HG03135 (cell line): ENCODE results near the gene DLG1.
"Not testable (repeated sequence)": the region's sequence is repeated elsewhere in the genome, so short reads cannot be mapped to it uniquely, and the experiment has no call there.

Source experiments
- ATAC-seq: cut with Tn5 transposase; IDR thresholded peaks from one replicate; pipeline ENCODE4 v1.9.1; 2021; ENCODE audit warnings: mild to moderate bottlenecking, moderate library complexity; ENCODE audit not compliant: unreplicated experiment

The DLG1 gene

DNA sequence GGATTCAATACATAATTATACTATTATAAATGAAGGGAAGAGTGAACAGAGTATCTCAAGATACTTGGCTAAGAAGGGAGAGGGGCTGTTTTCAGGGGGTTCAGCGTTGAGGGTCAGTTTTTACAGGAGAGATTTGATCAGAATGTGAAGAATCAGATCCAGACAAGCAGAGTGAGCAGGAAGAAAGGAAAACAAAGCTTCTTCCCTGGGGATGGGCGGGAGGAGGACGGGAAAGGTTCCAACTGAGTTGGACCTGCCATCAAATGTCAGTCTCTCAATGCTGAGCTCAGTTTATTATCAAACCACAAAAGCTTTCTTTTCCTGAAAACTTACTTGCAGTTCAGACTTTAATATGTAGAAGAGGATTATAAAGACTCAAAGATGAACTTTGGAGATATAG lies 262.8 kb downstream of the DLG1 start:
- no peak for ATAC-seq

GRCh38 chr3:197034778-197035177 lies 263.6 kb downstream of the DLG1 start:
- ATAC-seq = not testable (repeated sequence)

DNA sequence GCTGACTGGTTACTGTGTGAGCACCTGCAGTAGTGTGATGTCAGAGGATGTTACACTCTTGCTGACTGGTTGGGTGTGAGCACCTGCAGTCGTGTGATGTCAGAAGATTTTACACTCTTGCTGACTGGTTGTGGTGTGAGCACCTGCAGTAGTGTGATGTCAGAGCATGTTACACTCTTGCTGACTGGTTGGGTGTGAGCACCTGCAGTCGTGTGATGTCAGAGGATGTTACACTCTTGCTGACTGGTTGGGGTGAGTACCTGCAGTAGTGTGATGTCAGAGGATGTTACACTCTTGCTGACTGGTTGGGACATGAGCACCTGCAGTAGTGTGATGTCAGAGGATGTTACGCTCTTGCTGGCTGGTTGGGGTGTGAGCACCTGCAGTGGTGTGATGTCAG lies 264.6 kb downstream of the DLG1 start:
- ATAC-seq = not testable (repeated sequence)

- ATAC-seq = no peak
These were observed 266.8 kb downstream of the DLG1 start for GRCh38 chr3:197031315-197032285.

DNA sequence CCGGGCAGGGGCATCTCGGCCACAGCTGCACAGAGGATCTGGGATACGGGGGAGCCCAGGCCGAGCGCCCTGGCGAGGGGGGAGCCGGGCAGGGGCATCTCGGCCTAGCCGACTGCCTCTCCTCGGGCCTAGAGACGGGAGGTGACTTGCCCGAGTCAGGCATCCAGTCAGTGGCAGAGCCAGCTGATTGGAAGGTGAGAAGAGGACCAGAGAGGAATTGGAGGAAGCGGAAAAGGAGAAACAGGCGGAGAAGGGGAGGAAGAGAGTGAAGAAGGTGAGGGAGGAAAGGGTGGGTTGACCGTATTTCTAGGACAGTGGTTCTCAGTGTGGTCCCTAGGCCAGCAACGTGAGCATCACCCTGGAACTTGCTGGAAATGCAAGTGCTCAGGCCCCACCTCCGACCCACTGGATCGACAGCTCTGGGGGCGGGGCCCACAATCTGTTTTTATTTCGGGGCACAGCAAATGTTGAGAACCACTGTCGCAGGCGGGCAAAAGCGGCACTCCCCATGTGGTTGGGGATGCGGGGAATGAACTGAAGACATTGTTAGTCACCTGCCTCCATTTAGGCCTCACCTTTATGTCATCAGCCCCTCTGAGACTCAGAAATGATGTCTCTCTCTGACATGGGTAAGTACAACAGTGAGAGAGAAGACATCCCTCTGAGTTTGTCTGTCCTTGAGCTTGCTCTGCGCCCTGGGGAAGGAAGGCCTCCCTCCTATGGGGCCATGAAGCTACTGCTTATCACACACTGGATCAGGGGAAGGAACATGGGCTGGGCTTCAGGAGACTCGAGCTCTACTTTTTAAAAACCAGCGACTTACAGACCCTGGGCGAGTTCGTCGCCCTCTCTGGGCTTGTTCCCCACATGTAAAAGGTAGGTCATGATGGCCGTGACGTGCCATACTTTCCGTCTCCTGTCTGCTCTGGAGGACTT lies 267.8 kb downstream of the DLG1 start:
- ATAC-seq = no peak

GRCh38 chr3:197029511-197030167 lies 268.8 kb downstream of the DLG1 start, which contains the start of gene MELTF:
TSS of gene MELTF (minus strand) at chr3:197029817. CDS start at chr3:197029702, 115 bp downstream.
- ATAC-seq = peak; percentile 68

DNA sequence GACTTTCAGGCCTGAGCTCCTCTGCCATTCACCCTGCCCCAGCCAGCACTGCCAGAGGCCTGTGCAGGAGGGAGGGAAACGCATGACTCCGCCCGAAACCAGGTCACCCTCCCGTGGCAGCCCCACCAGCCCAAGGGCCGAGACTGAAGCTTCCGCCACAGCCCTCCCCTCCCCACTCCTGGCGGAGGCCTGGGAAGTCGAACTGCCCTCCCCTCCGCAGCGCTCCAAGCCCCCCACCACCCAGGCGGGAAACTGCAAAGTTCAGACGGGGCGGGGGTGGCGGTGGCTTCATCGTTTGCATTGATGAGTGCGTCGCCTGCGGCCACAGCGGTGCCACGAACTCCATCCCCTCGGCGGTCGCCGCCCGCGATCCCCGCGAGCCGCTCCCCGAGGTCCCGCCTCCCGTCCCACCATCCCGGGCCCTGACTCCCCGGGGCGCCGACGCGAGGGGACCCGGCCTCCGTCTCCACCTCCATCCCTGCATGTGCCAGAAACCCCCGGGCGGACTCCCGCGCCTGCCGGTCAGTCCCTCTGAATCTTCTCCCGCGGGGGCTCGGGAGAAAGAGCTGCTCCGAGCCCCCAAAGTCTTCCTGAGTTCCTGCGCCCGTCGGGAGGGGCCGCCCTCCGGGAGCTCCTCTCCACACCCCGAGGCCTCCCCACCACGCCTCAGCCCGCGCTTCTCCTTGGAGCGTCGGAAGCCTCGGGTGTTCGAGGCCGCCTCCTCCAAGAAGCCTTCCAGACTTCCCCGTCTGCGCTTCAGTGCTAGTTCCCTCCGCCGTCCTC lies 269.5 kb downstream of the DLG1 start:
- peak; percentile 17 for ATAC-seq

DNA sequence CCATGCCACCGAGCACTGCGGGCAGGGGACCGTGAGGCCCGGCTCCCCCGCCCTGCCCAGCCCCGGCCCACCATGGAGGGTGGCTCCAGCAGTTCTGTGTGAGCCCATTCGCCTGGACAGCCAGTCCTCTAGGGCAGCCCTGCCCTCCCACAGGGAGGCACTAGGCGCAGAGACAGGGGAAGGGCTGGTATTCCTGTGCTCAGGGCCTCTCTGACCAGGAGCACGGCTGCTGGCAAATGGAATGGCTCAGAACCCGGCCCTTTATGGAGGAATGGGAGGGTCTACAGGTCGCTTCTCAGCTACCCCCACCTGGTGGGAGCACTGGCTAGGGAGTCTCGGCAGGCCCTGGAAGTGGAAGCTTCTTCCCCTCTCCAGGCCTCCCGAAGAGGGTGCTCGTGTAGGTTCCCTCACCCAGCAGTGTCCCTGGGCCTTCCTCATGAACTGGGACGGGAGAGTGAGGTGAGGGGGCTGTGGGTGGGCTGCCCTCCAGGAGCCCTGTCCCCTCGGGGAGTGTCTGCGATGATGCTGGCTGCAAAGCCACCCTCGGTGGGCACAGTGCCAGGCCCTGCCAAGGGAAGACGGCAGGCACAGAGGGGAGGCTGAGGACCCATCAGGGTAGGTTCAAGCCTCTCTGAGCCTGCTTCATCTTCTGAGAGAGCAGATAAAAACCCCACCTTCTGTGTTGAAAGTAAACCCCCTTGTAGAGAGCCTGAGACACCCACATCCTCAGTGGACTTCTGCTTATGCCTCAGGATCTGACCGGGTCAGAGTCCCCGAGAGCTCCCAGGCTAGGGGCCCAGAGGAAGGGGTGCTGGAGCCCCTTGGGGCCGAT lies 270.3 kb downstream of the DLG1 start:
- no peak for ATAC-seq

DNA sequence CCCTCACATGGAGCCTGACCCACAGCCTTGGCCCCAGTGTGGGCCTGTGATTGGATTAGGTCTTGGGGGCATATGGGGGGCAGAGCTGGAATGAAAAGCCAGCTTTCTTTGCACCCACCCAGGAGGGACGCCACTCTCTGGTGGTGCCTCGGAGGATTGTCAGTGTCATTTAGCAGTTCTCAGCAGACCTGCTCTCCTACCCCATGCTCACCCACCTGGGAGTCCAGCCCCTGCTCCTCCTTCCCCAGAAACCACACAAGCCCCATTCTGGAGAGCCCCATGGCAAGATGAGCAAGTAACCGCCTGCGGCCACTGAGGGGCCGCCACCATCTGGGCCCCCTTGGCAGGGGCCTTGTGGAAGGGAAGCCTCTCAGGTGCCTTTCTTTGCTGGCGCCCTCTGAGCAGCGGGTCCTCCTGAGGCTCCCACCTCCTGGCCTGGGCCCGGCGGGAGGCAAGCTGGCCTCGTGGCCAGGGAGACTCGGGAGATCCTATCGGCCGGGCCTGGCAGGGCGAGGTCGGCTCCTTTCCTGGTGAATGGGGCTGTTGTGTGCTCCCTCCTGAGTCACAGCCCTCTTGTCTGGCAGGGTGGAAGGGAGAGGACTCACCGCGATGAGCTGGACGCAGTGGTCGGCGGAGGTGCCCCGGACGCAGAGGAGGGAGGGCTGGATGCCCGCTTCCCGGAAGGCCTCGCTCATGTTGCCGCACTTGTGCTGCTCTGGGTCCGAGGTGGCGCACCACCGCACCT lies 271.1 kb downstream of the DLG1 start:
- no peak for ATAC-seq

- no peak for ATAC-seq
These were observed 271.9 kb downstream of the DLG1 start for GRCh38 chr3:197026481-197026866.

- no peak for ATAC-seq
These were observed 272.5 kb downstream of the DLG1 start for GRCh38 chr3:197025736-197026480.

DNA sequence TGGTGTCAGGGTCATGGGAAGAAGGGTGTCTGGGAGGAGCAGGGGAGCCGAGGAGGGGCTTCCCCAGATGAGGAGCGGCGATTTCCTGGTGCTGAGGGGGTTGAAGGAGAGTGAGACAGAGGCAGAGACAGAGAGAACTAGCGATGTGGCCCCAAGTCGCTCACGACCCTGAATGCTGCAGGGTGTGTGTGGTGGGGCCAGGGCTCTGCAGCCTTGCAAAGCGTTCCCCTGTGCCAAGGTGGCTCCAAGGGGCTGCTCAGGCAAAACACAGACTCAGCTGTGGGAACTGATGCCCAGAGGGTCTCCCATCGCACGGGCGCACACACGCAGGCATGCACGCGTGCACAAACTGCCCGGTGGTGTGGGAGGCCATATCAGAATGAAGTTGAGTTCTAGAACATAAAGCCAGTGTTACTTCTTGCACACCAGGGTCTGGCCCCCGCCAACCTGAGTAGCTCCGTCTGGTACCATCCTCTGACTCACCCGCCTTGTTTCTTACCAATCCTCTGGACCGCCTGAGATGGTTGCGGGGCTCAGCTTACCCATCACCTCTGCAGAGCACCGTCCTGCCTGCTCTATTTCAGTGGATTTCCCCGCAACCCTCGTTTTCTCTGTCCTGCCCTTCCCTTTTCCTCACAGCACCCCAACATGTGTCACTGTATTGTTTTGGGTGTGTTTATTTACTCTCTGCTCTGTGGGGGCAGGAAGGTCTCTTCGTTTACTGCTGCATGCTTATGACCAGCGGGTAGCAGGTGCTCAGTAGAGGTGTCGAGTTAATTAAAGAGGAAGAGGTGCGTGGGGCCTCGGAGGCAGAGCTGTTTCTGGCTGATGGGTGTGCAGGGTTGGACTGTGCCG lies 273.3 kb downstream of the DLG1 start:
- ATAC-seq = no peak

- ATAC-seq = no peak
These were observed 274.3 kb downstream of the DLG1 start for GRCh38 chr3:197023998-197024651.

DNA sequence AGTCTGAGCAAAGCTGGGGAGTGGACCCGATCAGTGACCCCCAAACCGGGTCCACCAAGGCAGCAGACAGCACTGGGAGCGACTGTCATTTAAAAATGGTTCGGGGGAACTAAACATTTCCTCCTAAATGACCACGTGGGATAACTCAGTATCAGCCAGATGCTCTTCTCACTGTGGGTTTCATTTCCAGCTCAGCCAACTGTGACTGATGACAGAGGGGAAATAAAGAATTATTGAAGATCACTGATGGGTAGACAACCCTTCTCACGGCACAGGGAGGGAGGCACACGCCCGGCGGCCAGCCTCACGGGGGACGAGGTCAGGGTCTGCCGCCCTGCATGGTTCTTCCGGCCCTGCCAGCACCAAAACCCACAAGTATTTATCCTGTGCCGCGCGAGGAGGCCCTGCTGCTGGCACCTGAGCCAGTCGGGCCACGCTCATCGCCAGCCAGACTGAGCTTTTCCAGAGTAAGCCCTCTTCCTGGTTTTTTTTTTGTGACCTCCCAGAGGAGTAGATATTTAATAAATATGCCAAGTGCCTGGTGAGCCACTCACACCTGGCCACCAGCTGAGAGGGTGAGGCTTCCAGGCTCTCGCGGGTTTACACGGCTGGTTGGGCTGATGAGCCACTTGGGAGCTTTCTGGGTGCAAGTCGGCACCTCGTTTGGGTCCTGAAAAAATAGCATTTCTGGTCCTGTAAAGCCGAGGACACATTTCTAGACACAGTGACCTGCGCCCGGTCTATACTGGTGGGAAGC lies 275.0 kb downstream of the DLG1 start:
- peak; percentile 53 for ATAC-seq

DNA sequence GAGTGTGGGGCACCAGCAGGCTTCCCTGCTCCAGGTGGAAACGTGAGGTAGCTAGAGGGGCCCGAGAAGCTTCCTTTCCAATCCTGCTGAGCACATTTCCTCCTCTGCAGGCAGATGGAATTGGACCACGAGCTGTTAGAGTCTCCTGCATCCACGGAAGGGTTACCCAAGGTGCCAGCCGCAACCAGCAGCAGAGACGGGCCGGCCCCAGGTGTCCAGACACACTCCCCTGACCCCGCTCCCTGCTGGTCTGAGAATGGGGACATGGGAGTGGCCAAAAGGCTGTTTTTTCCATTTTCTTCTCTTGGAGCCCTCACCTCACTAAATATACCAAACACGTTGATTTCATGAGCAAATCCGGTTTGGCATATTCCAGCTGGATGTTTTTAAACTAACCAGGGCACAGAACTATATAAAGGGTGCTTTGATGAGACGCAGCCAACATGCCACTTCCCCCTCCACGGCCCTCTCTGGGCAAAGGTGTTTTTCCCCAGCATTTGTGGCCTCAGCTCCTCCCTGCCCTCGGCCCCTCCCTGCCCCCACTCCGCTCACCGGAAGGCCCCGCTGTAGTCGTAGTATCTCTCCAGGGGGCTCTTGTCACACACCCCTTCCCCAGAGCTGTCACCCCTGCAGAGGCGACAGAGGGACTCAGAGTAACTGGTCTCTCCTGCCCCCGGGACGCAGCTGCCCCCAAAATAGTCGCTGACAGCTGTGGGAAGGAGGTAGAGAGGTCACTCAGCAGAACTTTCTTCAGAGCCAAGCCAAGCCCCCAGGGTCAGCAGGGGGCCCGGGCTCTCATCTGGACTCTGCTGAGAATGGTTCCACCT lies 275.8 kb downstream of the DLG1 start:
- ATAC-seq = peak; percentile 11
